K562 (cell line): ENCODE measurements around the gene GRB2. TPM values are rescaled to one million over a fixed set of nuclear protein-coding genes. Genes with fewer than 3 reads are reported as not detected.

Source experiments
- ATAC-seq: fragments of 200-7000 bp; cut with Tn5 transposase; 3 replicates; pipeline ENCODE4 v1.9.1; 2020; ENCODE audit warnings: moderate library complexity
- BruUV-seq: library from RNA; stranded (reverse); fragments of 400-500 nt; replicated peaks from 2 replicates; lab custom pipeline; 2021; lab: Mats Ljungman, UMichigan
- CTCF ChIA-PET: fragments of 300-600 bp; formaldehyde crosslinking; extraction: SDS; loops from one replicate; lab custom pipeline; 2021; ENCODE audit warnings: low intra/inter-chr PET ratio; lab: Yijun Ruan, JAX
- POLR2A ChIA-PET: fragments of 300-600, 350-650 bp; sonication (Branson Sonifier 250); formaldehyde crosslinking; extraction: SDS; loops from one replicate; lab custom pipeline; 2021; ENCODE audit warnings: antibody characterized with exemption, inconsistent platforms; lab: Yijun Ruan, JAX
- DNase-seq, 4 experiments: peaks; one replicate each; pipeline versions ENCODE4 v3.0.0 to v3.0.0-alpha.2; 2011 to 2018; ENCODE audit warnings: low spot score in 3 of 4, mixed read lengths in 3 of 4; ENCODE audit errors: extremely low read depth in 1 of 4
- FAIRE-seq: peaks from 2 replicates; lab custom pipeline; 2011; peaks lifted over from hg19 to GRCh38; lab: Jason Lieb, UNC
- H2AFZ ChIP-seq: 2 replicates; pipeline ENCODE4 v1.6.0; 2011; ENCODE audit warnings: low read depth, low read length, control low read depth, inconsistent platforms
- H3K27ac ChIP-seq: fragments of 200-600 bp; 3 replicates; pipeline ENCODE4 v1.8.0; 2011; ENCODE audit warnings: low read depth, mild to moderate bottlenecking, control low read depth, inconsistent platforms, low read length, moderate library complexity, mixed read lengths; ENCODE audit errors: extremely low read depth
- H3K27me3 ChIP-seq, 2 experiments: fragments of 300-600 bp in 1 of 2; 2 replicates in 1 of 2; 3 replicates in 1 of 2; pipeline versions ENCODE4 v1.6.0 to v1.8.0; 2011; ENCODE audit warnings: inconsistent platforms in 2 of 2, low read length in 2 of 2, mild to moderate bottlenecking in 1 of 2, mixed read lengths in 1 of 2, moderate library complexity in 1 of 2; ENCODE audit not compliant: control insufficient read depth in 2 of 2, insufficient read depth in 2 of 2
- H3K36me3 ChIP-seq: fragments of 300-600 bp; 3 replicates; pipeline ENCODE4 v1.8.0; 2011; ENCODE audit warnings: mild to moderate bottlenecking, low read length, inconsistent platforms; ENCODE audit not compliant: control insufficient read depth, insufficient read depth
- H3K4me1 ChIP-seq, 2 experiments: fragments of 200-600 bp in 1 of 2; replicated peaks in 1 of 2; 2 replicates in 1 of 2; 3 replicates in 1 of 2; pipeline versions ENCODE4 v1.5.1 to v1.8.0; 2011; ENCODE audit warnings: inconsistent platforms in 2 of 2, low read length in 2 of 2, mild to moderate bottlenecking in 1 of 2, mixed read lengths in 1 of 2, moderate library complexity in 1 of 2; ENCODE audit not compliant: control insufficient read depth in 2 of 2, insufficient read depth in 2 of 2
- H3K4me2 ChIP-seq: 2 replicates; pipeline ENCODE4 v1.6.1; 2011; ENCODE audit warnings: low read length, control low read depth, inconsistent platforms, mixed read lengths; ENCODE audit not compliant: insufficient read depth
- H3K4me3 ChIP-seq: fragments of 200-600 bp; sonication (generic), shearing (Covaris generic); 2 replicates; pipeline ENCODE4 v1.5.1; 2016; ENCODE audit warnings: control low read depth, inconsistent platforms
- H3K79me2 ChIP-seq: fragments of 200-600 bp; 3 replicates; pipeline ENCODE4 v1.8.0; 2011; ENCODE audit warnings: low read length, inconsistent platforms; ENCODE audit not compliant: control insufficient read depth, insufficient read depth
- H3K9ac ChIP-seq, 2 experiments: 2 replicates each; pipeline versions ENCODE4 v1.6.0 to v1.6.1; 2011; ENCODE audit warnings: low read depth in 2 of 2, low read length in 2 of 2, control low read depth in 1 of 2, inconsistent platforms in 1 of 2, mild to moderate bottlenecking in 1 of 2, mixed read lengths in 1 of 2; ENCODE audit not compliant: insufficient read depth in 1 of 2
- H3K9me1 ChIP-seq: one replicate; pipeline ENCODE4 v1.6.0; 2011; ENCODE audit warnings: inconsistent platforms, mild to moderate bottlenecking, low read length, moderate library complexity; ENCODE audit not compliant: control insufficient read depth, insufficient read depth
- H3K9me3 ChIP-seq: replicated peaks from 2 replicates; pipeline ENCODE4 v1.5.1; 2011; ENCODE audit warnings: low read depth, low read length, inconsistent platforms; ENCODE audit not compliant: control insufficient read depth, insufficient read depth
- H4K20me1 ChIP-seq: replicated peaks from 2 replicates; pipeline ENCODE4 v1.6.1; 2011; ENCODE audit warnings: low read length, inconsistent platforms, mixed read lengths; ENCODE audit not compliant: control insufficient read depth, insufficient read depth
- CBX3 ChIP-seq, 2 experiments: IDR thresholded peaks; 1 replicate in 1 of 2; 2 replicates in 1 of 2; pipeline ENCODE4 v1.6.1; 2012; ENCODE audit warnings: inconsistent platforms in 2 of 2, low read length in 2 of 2, borderline replicate concordance in 1 of 2, control low read depth in 1 of 2
- CREM ChIP-seq: IDR thresholded peaks from 2 replicates; pipeline ENCODE4 v1.6.1; 2014; ENCODE audit warnings: antibody characterized with exemption, low read depth
- DACH1 ChIP-seq: fragments of 450-650 bp; IDR thresholded peaks from 2 replicates; pipeline ENCODE4 v1.6.1; 2018; ENCODE audit not compliant: partially characterized antibody
- ETV1 ChIP-seq: fragments of 450-650 bp; conservative IDR thresholded peaks from 2 replicates; pipeline ENCODE4 v1.6.1; 2016; ENCODE audit warnings: missing genetic modification characterization, control low read depth, low read depth, missing compliant biosample characterization
- GABPA ChIP-seq: fragments of 200-800 bp; sonication (Bioruptor generic); conservative IDR thresholded peaks from 2 replicates; pipeline ENCODE4 v1.6.1; 2016; ENCODE audit warnings: low read depth, missing genetic modification characterization, missing compliant biosample characterization
- HDGF ChIP-seq: fragments of 450-650 bp; IDR thresholded peaks from 2 replicates; pipeline ENCODE4 v1.6.1; 2016
- KLF1 ChIP-seq: fragments of 450-650 bp; IDR thresholded peaks from 2 replicates; pipeline ENCODE4 v1.6.1; 2016; ENCODE audit warnings: missing genetic modification characterization, missing compliant biosample characterization
- KLF13 ChIP-seq: fragments of 450-650 bp; IDR thresholded peaks from 2 replicates; pipeline ENCODE4 v1.6.1; 2016; ENCODE audit warnings: missing genetic modification characterization, low read depth, mild to moderate bottlenecking, missing compliant biosample characterization, moderate library complexity, borderline replicate concordance
- MEIS2 ChIP-seq: fragments of 450-650 bp; IDR thresholded peaks from 2 replicates; pipeline ENCODE4 v1.6.1; 2014; ENCODE audit warnings: mild to moderate bottlenecking; ENCODE audit not compliant: partially characterized antibody
- NR3C1 ChIP-seq: sonication (generic); formaldehyde crosslinking; IDR thresholded peaks from 2 replicates; pipeline ENCODE4 v1.8.1; 2022; ENCODE audit warnings: missing genetic modification reagents
- PYGO2 ChIP-seq: fragments of 450-650 bp; IDR thresholded peaks from 2 replicates; pipeline ENCODE4 v1.6.1; 2016; ENCODE audit warnings: mild to moderate bottlenecking, missing genetic modification characterization, moderate library complexity, missing compliant biosample characterization
- RBM17 ChIP-seq: fragments of 200-400 bp; formaldehyde crosslinking; IDR thresholded peaks from 2 replicates; pipeline ENCODE4 v1.6.1; 2017; ENCODE audit warnings: low read depth, mild to moderate bottlenecking, low read length, borderline replicate concordance
- SMARCB1 ChIP-seq: IDR thresholded peaks from 2 replicates; pipeline ENCODE4 v1.6.1; 2011; ENCODE audit warnings: improper control_type of control experiment, low read depth; ENCODE audit not compliant: insufficient read length
- SOX6 ChIP-seq: fragments of 450-650 bp; IDR thresholded peaks from 2 replicates; pipeline ENCODE4 v1.6.1; 2014; ENCODE audit warnings: mild to moderate bottlenecking
- ZNF584 ChIP-seq: fragments of 200-800 bp; sonication (Bioruptor generic); IDR thresholded peaks from 2 replicates; pipeline ENCODE4 v1.6.1; 2016; ENCODE audit warnings: low read depth, mild to moderate bottlenecking, missing genetic modification characterization, missing compliant biosample characterization
- ZNF644 ChIP-seq: fragments of 200-800 bp; sonication (Bioruptor generic); IDR thresholded peaks from 2 replicates; pipeline ENCODE4 v1.6.1; 2016; ENCODE audit warnings: low read depth, missing genetic modification characterization, missing compliant biosample characterization
- ZNF778 ChIP-seq: fragments of 450-650 bp; formaldehyde crosslinking; IDR thresholded peaks from 2 replicates; pipeline ENCODE4 v1.4.0; 2020; ENCODE audit warnings: mild to moderate bottlenecking, moderate library complexity
- in situ Hi-C: fragments of 300-500 bp; cut with MboI; formaldehyde crosslinking; loops from 4 replicates; pipeline ENCODE4 v1.15.0; 2018; ENCODE audit warnings: inconsistent platforms, mixed read lengths
- intact Hi-C: fragments of 100-400 bp; cut with micrococcal nuclease; formaldehyde crosslinking; loops from 2 replicates; pipeline ENCODE4 v1.14.2; 2022
- polyA plus RNA-seq, 8 experiments: library from polyadenylated mRNA; depleted of rRNA in 4 of 8; stranded (reverse) in 5 of 8; unstranded in 3 of 8; fragments of >200 nt; fragmentation: Nextera tagmentation in 2 of 8; fragmentation: Illumina TruSeq in 1 of 8; extraction: Ambion mirVana in 2 of 8; extraction: Trizol in 1 of 8; gene quantifications; 2 replicates each; pipeline versions ENCODE4 v1.2.1 to v1.2.3, GENCODE V29; 2011 to 2014; ENCODE audit warnings: inconsistent platforms in 1 of 8, missing spikeins in 1 of 8
- total RNA-seq, 7 experiments: library from RNA; depleted of rRNA in 6 of 7; stranded (reverse); fragments of >200 nt in 6 of 7; fragmentation: Illumina TruSeq in 2 of 7; extraction: Trizol in 2 of 7; gene quantifications; 2 replicates each; pipeline versions ENCODE4 v1.2.1 to v1.2.3, GENCODE V29; 2011 to 2021; ENCODE audit warnings: low replicate concordance in 1 of 7
- TF ChIP-seq, protein P1 (sequence below): fragments of 450-650 bp; IDR thresholded peaks from 2 replicates; pipeline ENCODE4 v1.6.1; 2016
- TF ChIP-seq, protein P2 (sequence below), 2 experiments: IDR thresholded peaks in 1 of 2; conservative IDR thresholded peaks in 1 of 2; 2 replicates each; pipeline ENCODE4 v1.6.1; 2016; ENCODE audit warnings: low read depth in 2 of 2, mild to moderate bottlenecking in 1 of 2, missing compliant biosample characterization in 1 of 2, missing genetic modification characterization in 1 of 2, moderate library complexity in 1 of 2

Gene GRB2
- total and polyA plus RNA-seq, 9 of the 15 experiments (the other 6 are each of a cell fraction or from before 2014, with no cell fraction given) = 57.2 to 136 (median 84.8) TPM

DNA sequence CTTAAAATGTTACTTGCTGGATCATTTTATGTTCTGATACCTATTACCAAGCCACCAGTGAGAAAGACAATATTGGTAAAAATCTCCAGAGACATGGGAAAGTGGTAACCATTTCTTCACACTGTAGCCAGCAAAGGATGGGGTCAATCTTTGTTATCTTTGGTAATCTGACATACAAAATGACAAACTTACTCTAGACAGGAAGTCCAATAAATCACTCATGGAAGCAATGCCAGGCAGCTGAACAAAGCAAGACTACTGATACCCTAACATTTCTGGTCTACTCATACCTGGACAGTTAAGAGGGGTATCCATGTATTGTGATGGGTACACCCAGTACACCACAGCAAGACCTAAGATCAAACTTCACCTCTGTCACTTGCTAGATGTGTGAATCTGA is 19.0 kb downstream of the GRB2 start:
- BruUV-seq = no TSS peak
- Histone ChIP-seq H3K9me1 (no peaks in the 10 kb centered on the region), H2AFZ (no peak overlapping the region), H3K9me3 (no peaks in the 10 kb centered on the region), H4K20me1 (peaks cover 5% of the 10 kb centered on the region; the same call in 1 of the 2 replicates), H3K4me3 (no peak overlapping the region), H3K9ac (no peak overlapping the region), H3K36me3 (peaks cover 44% of the 10 kb centered on the region), H3K27ac (no peak overlapping the region), H3K79me2 (peaks cover 93% of the 10 kb centered on the region), H3K4me1 (peaks cover 4 to 12% of the 10 kb centered on the region in 2 experiments; a peak in 3 of 5 replicates), H3K27me3 (no peaks in the 10 kb centered on the region), H3K4me2 (no peak overlapping the region)
- ChIA-PET CTCF (no interaction called here), POLR2A (interaction anchor here (1.0 to 4.5 kb wide), 2 partner anchors 9 to 16 kb away, joined by 3 to 40 read pairs; no protein-coding TSS in a partner anchor)
- in situ Hi-C loops (no loop called here), intact Hi-C loops (no loop called here)
- FAIRE-seq = no peak
- ATAC-seq = no peak
- no peak for DNase-seq
- TF ChIP-seq GABPA (tag) (0 out of 2 replicates have a peak, but pooled peaks have one; percentile 17), ETV1 (tag) (peak; percentile 67), PYGO2 (tag) (no peak), RBM17 (no peak), NR3C1 (CRISPR knock-in tag) (no peak), KLF1 (tag) (no peak), ZNF584 (no peak), SOX6 (0 out of 2 replicates have a peak, but pooled peaks have one; percentile 11), SMARCB1 (no peak), CBX3 (IDR thresholded peaks at IDR 0.05; ENCODE audit: borderline replicate concordance in 1 of 2, low read length in 2 of 2) (no peak), ZNF644 (tag) (no peak), HDGF (no peak), ZNF778 (CRISPR knock-in tag) (no peak), KLF13 (tag) (no peak), CREM (no peak), MEIS2 (peak; percentile 95), DACH1 (no peak)
- TF ChIP-seq, protein P1, sequence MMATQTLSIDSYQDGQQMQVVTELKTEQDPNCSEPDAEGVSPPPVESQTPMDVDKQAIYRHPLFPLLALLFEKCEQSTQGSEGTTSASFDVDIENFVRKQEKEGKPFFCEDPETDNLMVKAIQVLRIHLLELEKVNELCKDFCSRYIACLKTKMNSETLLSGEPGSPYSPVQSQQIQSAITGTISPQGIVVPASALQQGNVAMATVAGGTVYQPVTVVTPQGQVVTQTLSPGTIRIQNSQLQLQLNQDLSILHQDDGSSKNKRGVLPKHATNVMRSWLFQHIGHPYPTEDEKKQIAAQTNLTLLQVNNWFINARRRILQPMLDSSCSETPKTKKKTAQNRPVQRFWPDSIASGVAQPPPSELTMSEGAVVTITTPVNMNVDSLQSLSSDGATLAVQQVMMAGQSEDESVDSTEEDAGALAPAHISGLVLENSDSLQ = peak; percentile 85
- TF ChIP-seq, protein P2, sequence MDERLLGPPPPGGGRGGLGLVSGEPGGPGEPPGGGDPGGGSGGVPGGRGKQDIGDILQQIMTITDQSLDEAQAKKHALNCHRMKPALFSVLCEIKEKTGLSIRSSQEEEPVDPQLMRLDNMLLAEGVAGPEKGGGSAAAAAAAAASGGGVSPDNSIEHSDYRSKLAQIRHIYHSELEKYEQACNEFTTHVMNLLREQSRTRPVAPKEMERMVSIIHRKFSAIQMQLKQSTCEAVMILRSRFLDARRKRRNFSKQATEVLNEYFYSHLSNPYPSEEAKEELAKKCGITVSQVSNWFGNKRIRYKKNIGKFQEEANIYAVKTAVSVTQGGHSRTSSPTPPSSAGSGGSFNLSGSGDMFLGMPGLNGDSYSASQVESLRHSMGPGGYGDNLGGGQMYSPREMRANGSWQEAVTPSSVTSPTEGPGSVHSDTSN (CRISPR knock-in tag; IDR thresholded peaks at IDR 0.05; ENCODE audit: low read depth) = peak; percentile 23; the same call in 1 of the 2 replicates
- TF ChIP-seq, protein P2 (tag; conservative IDR thresholded peaks at IDR 0.05; ENCODE audit: low read depth) = peak; percentile 93
